NCI-H187 treated with DMSO at 0.1 percent for 48 hours (cell line): ENCODE data around the gene CNBD2.
"Not testable (repeated sequence)": the region's sequence is repeated elsewhere in the genome, so short reads cannot be mapped to it uniquely, and the experiment has no call there.

Experiments
- DNase-seq: peaks from one replicate; lab custom pipeline; 2025; lab: John Stamatoyannopoulos, UW

Gene CNBD2

DNA sequence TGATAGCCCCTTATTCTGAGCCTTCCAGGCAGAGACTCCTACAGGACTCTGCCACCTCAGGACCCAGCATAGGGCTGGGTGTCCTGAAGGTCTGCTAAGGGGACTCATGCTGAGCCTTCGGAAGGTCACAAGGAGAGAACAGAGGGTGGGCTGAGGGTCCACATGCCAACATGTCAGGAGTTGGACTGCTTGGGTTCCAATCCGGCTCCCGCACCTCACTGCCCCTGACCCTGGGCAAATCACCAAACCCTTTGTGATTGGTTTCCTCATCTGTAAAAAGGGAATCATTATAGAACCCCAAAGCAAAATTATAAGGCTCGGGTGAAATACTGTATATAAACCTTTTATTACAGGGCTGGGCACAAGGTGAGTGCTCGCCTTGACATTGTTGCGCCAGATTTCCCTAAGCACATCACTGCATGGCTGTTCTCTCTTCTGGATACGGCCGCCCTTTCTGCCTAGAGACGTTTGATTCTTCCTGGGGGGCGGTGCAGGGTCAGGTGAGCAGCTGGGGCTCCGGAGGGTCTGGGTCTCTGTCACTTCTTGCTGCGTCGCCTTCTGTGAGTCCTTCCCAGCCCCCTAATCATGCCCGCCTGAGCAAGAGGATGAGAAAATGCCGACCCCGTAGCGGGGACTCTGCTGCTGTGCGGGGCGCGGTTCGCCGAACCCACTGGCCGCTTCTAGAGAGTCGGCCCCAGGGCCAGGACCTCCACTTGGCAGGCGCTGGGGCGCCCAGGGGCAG lies 95.7 kb downstream of the CNBD2 start:
- DNase-seq, result no peak

DNA sequence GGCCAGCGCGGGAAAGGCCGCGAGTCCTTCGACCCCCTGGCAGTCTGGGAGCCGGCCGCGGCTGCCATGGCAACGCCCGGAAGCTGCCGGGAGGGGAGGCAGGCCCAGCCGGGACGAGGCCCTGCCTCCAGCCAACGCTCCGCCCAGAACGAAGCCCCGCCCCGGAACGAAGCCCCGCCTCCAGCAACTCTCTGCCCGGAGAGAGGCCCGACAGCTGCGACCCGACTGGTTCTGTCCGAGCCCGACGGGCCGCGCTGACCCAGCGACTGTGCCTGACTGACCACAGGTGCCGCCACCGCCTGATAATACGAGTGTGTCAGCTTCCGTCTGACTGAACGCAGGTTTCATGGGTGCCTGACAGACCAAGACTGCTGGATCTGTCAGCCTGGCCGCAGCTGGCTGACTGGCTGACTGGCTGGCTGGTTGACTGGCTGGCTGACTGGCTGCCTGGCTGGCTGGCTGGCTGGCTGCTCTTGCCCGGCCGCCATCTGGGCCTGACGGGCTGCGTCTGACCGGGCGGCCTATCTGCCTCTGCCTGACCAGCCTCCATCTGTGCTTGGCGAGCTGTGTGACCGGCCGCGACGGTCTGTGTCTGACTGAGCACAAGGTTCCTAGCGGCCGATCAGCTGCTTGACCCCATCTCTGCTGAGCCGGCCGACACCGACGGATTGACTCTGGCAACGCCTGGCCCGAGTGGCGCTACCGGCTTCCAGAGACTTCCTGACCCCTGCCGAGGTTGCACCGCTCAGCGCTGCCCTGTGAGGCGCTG lies 96.5 kb downstream of the CNBD2 start:
- DNase-seq, result peak; percentile 37

- DNase-seq, result no peak
Observed at GRCh38 chr20:36065427-36065998, 97.1 kb downstream of the CNBD2 start.

- no peak for DNase-seq
Observed at GRCh38 chr20:36066777-36067176, 98.4 kb downstream of the CNBD2 start.

DNA sequence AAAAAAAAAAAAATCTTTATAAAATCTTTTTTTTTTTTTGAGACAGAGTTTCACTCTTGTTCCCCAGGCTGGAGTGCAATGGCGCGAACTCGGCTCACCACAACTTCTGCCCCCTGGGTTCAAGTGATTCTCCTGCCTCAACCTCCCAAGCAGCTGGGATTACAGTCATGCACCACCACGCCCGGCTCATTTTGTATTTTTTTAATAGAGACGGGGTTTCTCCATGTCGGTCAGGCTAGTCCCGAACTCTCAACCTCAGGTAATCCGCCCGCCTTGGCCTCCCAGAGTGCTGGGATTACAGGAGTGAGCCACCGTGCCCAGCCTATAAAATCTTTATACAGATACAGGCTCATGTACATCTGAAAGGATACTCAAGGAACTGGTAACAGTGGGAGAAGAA lies 100.1 kb downstream of the CNBD2 start:
- DNase-seq, result not testable (repeated sequence)

- no peak for DNase-seq
Observed at GRCh38 chr20:36070451-36070850, 102.1 kb downstream of the CNBD2 start.

- DNase-seq, result no peak
Observed at GRCh38 chr20:36071848-36072247, 103.5 kb downstream of the CNBD2 start.

GRCh38 chr20:36074983-36075382 lies 106.6 kb downstream of the CNBD2 start:
- DNase-seq, result no peak

DNA sequence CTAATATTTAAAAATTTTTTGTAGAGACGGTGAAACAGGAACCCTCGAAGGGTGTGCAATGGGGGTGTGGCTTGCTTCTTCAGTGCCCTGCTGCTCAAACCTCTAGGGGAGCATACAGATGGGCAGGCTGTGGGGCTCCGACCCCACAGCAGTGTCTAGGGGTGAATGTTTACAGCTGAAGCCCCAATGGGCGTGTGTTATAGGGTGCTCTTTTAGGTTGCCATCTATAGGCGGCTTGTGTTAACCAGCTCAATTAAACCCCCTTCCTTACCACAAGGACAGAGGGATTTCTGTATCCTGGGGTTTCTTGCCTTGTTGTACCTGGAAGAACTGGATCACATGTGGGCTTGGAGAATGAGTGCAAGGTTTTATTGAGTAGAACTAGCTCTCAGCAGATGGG lies 109.4 kb downstream of the CNBD2 start:
- not testable (repeated sequence) for DNase-seq

DNA sequence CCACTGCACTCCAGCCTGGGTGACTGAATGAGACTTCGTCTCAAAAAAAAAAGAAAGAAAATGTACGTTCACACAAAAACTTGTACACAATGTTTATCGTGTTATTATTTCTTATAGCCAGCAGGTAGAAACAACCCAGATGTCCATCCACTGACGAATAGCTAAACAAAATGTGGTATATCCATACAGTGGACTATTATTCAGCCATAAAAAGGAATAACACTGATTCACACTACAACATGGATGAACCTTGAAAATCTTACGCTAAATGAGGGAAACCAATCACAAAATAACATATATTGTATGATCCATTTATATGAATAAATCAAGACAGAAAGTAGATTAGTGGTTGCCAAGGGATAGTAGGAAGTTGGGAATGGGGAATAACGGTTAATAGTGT lies 111.1 kb downstream of the CNBD2 start:
- no peak for DNase-seq

DNA sequence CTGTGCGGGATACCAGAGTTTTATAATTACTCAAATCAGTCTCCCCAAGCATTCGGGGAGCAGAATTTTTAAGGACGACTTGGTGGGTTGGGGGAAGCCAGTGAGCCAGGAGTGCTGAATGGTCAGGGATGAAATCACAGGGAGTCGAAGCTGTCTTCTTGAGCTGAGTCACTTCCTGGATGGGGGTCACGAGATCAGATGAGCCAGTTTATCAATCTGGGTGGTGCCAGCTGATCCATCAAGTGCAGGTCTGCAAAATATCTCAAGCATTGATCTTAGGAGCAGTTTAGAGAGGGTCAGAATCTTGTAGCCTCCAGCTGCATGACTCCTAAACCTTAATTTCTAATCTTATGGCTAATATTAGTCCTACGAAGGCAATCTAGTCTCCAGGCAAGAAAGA lies 111.6 kb downstream of the CNBD2 start:
- not testable (repeated sequence) for DNase-seq
